ENCODE results near the gene SERTAD2. TPM values are rescaled to one million over a fixed set of nuclear protein-coding genes. Genes with fewer than 3 reads are reported as not detected.

The SERTAD2 gene
- total RNA-seq, 6 experiments from 2014 or later, result 3.7 to 14.4 (median 8.4) TPM

GRCh38 chr2:64623242-64623850 is 30.4 kb downstream of the SERTAD2 start:
- ATAC-seq, result no peak
- no peaks in the 10 kb centered on the region for H3K27me3 ChIP-seq
- no peak overlapping the region for H3K4me3 ChIP-seq
- intact Hi-C loops (cut with DNase I), result loop anchor here in 1 of 2 donors (10.0 kb wide), 1 partner anchor 241 kb away; no protein-coding TSS in a partner anchor
- DNase-seq, result no peak
- TF ChIP-seq, protein P1, sequence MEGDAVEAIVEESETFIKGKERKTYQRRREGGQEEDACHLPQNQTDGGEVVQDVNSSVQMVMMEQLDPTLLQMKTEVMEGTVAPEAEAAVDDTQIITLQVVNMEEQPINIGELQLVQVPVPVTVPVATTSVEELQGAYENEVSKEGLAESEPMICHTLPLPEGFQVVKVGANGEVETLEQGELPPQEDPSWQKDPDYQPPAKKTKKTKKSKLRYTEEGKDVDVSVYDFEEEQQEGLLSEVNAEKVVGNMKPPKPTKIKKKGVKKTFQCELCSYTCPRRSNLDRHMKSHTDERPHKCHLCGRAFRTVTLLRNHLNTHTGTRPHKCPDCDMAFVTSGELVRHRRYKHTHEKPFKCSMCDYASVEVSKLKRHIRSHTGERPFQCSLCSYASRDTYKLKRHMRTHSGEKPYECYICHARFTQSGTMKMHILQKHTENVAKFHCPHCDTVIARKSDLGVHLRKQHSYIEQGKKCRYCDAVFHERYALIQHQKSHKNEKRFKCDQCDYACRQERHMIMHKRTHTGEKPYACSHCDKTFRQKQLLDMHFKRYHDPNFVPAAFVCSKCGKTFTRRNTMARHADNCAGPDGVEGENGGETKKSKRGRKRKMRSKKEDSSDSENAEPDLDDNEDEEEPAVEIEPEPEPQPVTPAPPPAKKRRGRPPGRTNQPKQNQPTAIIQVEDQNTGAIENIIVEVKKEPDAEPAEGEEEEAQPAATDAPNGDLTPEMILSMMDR (IDR thresholded peaks at IDR 0.05), result no peak
- TF ChIP-seq POLR2A (IDR thresholded peaks at IDR 0.05), result no peak
- no peaks in the 10 kb centered on the region for H3K36me3 ChIP-seq
- no peaks in the 10 kb centered on the region for H3K4me1 ChIP-seq
- H3K9me3 ChIP-seq, result no peaks in the 10 kb centered on the region
- H3K27ac ChIP-seq, result no peak overlapping the region
- WGBS (ENCODE audit: insufficient coverage, low coverage, low lambda C conversion rate, missing lambda C conversion rate), result 69% methylated on average over 8 of the region's 13 CpGs

GRCh38 chr2:64622443-64623241 is 31.1 kb downstream of the SERTAD2 start:
- Histone ChIP-seq H3K9me3 (no peaks in the 10 kb centered on the region), H3K4me3 (no peak overlapping the region), H3K27ac (no peak overlapping the region), H3K27me3 (no peaks in the 10 kb centered on the region), H3K36me3 (no peaks in the 10 kb centered on the region), H3K4me1 (no peaks in the 10 kb centered on the region)
- no peak for TF ChIP-seq POLR2A (IDR thresholded peaks at IDR 0.05)
- TF ChIP-seq, protein P1 (IDR thresholded peaks at IDR 0.05), result peak in 2 of 4 donors; percentile 10 to 15
- peak in 3 of 4 donors; percentile 8 to 20 (median 14) for ATAC-seq
- 81% methylated on average over 7 of the region's 13 CpGs for WGBS (ENCODE audit: insufficient coverage, low coverage, low lambda C conversion rate, missing lambda C conversion rate)
- DNase-seq, result no peak
- intact Hi-C loops (cut with DNase I), result loop anchor here in 1 of 2 donors (10.0 kb wide), 1 partner anchor 242 kb away; no protein-coding TSS in a partner anchor

DNA sequence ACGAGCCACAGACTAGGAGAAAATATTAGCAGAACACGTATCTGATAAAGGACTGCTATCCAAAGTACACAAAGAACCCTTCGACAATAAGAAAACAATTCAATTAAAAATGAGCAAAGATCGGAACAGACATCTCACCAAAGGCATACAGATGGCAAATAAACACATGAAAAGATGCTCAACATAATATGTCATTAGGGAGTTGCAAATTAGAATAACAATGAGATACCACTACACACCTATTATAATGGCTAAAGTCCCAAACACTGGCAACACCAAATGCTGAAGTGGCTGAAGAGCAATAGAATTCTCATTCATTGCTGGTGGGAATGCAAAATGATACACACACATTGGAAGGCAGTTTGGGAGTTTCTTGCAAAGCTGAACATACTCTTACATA is 33.1 kb downstream of the SERTAD2 start:
- Histone ChIP-seq H3K4me1 (no peaks in the 10 kb centered on the region), H3K9me3 (no peaks in the 10 kb centered on the region), H3K27me3 (no peaks in the 10 kb centered on the region), H3K4me3 (no peak overlapping the region), H3K27ac (no peak overlapping the region), H3K36me3 (no peaks in the 10 kb centered on the region)
- DNase-seq, result no peak
- 83% methylated on average over 4 of the region's 4 CpGs for WGBS (ENCODE audit: insufficient coverage, low coverage, low lambda C conversion rate, missing lambda C conversion rate)
- intact Hi-C loops (cut with DNase I), result loop anchor here in 1 of 2 donors (10.0 kb wide), 1 partner anchor 244 kb away; no protein-coding TSS in a partner anchor
- no peak for ATAC-seq
- TF ChIP-seq, protein P1 (IDR thresholded peaks at IDR 0.05), result no peak
- no peak for TF ChIP-seq POLR2A (IDR thresholded peaks at IDR 0.05)

DNA sequence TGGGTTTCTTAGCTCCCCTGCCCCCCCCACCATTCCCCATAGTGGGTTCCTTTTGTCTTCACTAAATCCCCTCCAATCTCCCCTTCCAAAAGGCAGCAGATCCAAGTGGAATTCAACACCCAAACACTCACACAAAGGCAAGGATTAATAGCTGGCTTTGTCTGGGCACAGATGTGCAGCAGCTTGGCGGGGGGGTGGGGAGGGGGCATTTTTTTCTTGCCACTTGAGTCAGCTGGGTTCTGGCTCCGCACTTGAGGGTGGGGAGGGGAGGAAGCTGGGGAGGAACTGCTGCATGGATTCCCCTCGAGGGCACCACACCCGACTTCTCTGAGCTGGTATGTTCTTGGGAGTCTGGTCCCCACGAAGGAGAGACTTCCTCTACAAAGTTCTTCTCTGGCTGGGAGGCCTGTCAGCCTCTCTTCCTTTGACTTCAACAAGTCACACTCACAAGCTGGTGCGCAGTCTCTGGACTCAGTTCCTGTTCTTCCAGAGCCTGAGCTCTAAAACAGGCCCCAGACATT is 36.0 kb downstream of the SERTAD2 start:
- intact Hi-C loops (cut with DNase I), result no loop called here
- 46% methylated on average over 2 of the region's 6 CpGs for WGBS (ENCODE audit: insufficient coverage, low coverage, low lambda C conversion rate, missing lambda C conversion rate)
- H3K27me3 ChIP-seq, result no peaks in the 10 kb centered on the region
- H3K36me3 ChIP-seq, result no peaks in the 10 kb centered on the region
- H3K4me1 ChIP-seq, result no peaks in the 10 kb centered on the region
- ATAC-seq (peak in 1 of 4 donors; percentile 14), DNase-seq (no peak)
- no peak overlapping the region for H3K4me3 ChIP-seq
- TF ChIP-seq POLR2A (IDR thresholded peaks at IDR 0.05), result no peak
- TF ChIP-seq, protein P1 (IDR thresholded peaks at IDR 0.05), result no peak
- H3K27ac ChIP-seq, result no peak overlapping the region
- no peaks in the 10 kb centered on the region for H3K9me3 ChIP-seq

All from right lobe of liver (tissue), 6 donors.